HepG2 (cell line): Measurements from ENCODE around the gene DPEP2NB. TPM values are rescaled to one million over a fixed set of nuclear protein-coding genes. Genes with fewer than 3 reads are reported as not detected.

Experiments
- NAIF1 ChIP-seq: sonication (generic); formaldehyde crosslinking; IDR thresholded peaks from 2 replicates; pipeline ENCODE4 v1.5.0; 2020; ENCODE audit warnings: mild to moderate bottlenecking, missing genetic modification reagents, borderline replicate concordance
- NFE2L1 ChIP-seq: sonication (generic); formaldehyde crosslinking; IDR thresholded peaks from 2 replicates; pipeline ENCODE4 v1.4.0; 2020; ENCODE audit warnings: missing genetic modification reagents, mild to moderate bottlenecking, borderline replicate concordance
- NFYB ChIP-seq: sonication (generic); formaldehyde crosslinking; IDR thresholded peaks from 2 replicates; pipeline ENCODE4 v1.4.0; 2020; ENCODE audit warnings: missing genetic modification reagents
- PAF1 ChIP-seq: IDR thresholded peaks from 2 replicates; pipeline ENCODE4 v1.6.1; 2016; ENCODE audit warnings: missing genetic modification reagents, missing compliant biosample characterization
- SMAD1 ChIP-seq: sonication (generic); formaldehyde crosslinking; IDR thresholded peaks from 2 replicates; pipeline ENCODE4 v1.4.0; 2020; ENCODE audit warnings: missing genetic modification reagents, low read depth, mild to moderate bottlenecking, borderline replicate concordance
- SNAPC2 ChIP-seq: sonication (generic); formaldehyde crosslinking; IDR thresholded peaks from 2 replicates; pipeline ENCODE4 v1.8.1; 2022; ENCODE audit warnings: mild to moderate bottlenecking, missing genetic modification reagents
- STAT6 ChIP-seq: sonication (generic); formaldehyde crosslinking; IDR thresholded peaks from 2 replicates; pipeline ENCODE4 v1.4.0; 2020; ENCODE audit warnings: missing genetic modification reagents, mild to moderate bottlenecking, borderline replicate concordance
- TGIF2 ChIP-seq: IDR thresholded peaks from 2 replicates; pipeline ENCODE4 v1.6.1; 2016; ENCODE audit warnings: control low read depth, missing compliant biosample characterization
- TRIM24 ChIP-seq: sonication (generic); formaldehyde crosslinking; IDR thresholded peaks from 2 replicates; pipeline ENCODE4 v1.8.0; 2022; ENCODE audit warnings: mild to moderate bottlenecking, missing genetic modification reagents
- ZBTB40 ChIP-seq, 2 experiments: fragments of 450-650 bp in 1 of 2; sonication (generic) in 1 of 2; formaldehyde crosslinking in 1 of 2; IDR thresholded peaks; 2 replicates each; pipeline versions ENCODE4 v1.6.1 to v1.8.0; 2016 to 2022; ENCODE audit warnings: antibody characterized with exemption in 1 of 2, mild to moderate bottlenecking in 1 of 2, missing genetic modification reagents in 1 of 2
- ZNF737 ChIP-seq: sonication (generic); formaldehyde crosslinking; IDR thresholded peaks from 2 replicates; pipeline ENCODE4 v1.5.0; 2020; ENCODE audit warnings: missing genetic modification reagents, mild to moderate bottlenecking, borderline replicate concordance
- ZNF75D ChIP-seq: sonication (generic); formaldehyde crosslinking; IDR thresholded peaks from 2 replicates; pipeline ENCODE4 v1.8.1; 2023; ENCODE audit warnings: missing genetic modification reagents, mild to moderate bottlenecking, borderline replicate concordance
- ZNF773 ChIP-seq: sonication (generic); formaldehyde crosslinking; IDR thresholded peaks from 2 replicates; pipeline ENCODE4 v1.4.0; 2020; ENCODE audit warnings: missing genetic modification reagents, borderline replicate concordance
- ZNF780A ChIP-seq: sonication (generic); formaldehyde crosslinking; IDR thresholded peaks from 2 replicates; pipeline ENCODE4 v1.8.0; 2022; ENCODE audit warnings: mild to moderate bottlenecking, missing genetic modification reagents, moderate library complexity
- polyA plus RNA-seq, 8 experiments: library from polyadenylated mRNA; depleted of rRNA in 3 of 8; stranded (reverse) in 7 of 8; unstranded in 1 of 8; fragments of >200 nt; fragmentation: Illumina TruSeq in 4 of 8; extraction: Trizol in 4 of 8; gene quantifications; 2 replicates each; pipeline versions ENCODE4 v1.2.1 to v1.2.3, GENCODE V29; 2011 to 2016; ENCODE audit warnings: low read depth in 4 of 8, missing spikeins in 1 of 8, mixed read lengths in 1 of 8; ENCODE audit not compliant: insufficient read depth in 1 of 8
- total RNA-seq, 5 experiments: library from RNA; depleted of rRNA; stranded (reverse); fragments of >200 nt; fragmentation: Illumina TruSeq; extraction: Trizol; gene quantifications; 2 replicates each; pipeline ENCODE4 v1.2.3, GENCODE V29; 2016; ENCODE audit warnings: low read depth in 1 of 5
- TF ChIP-seq, protein P1 (sequence below): sonication (generic); formaldehyde crosslinking; IDR thresholded peaks from 2 replicates; pipeline ENCODE4 v1.8.0; 2022; ENCODE audit warnings: mild to moderate bottlenecking, missing genetic modification reagents, moderate library complexity

The DPEP2NB gene
- total and polyA plus RNA-seq, 2 of the 13 experiments (the other 11 are each of a cell fraction or from before 2014, with no cell fraction given): not detected

DNA sequence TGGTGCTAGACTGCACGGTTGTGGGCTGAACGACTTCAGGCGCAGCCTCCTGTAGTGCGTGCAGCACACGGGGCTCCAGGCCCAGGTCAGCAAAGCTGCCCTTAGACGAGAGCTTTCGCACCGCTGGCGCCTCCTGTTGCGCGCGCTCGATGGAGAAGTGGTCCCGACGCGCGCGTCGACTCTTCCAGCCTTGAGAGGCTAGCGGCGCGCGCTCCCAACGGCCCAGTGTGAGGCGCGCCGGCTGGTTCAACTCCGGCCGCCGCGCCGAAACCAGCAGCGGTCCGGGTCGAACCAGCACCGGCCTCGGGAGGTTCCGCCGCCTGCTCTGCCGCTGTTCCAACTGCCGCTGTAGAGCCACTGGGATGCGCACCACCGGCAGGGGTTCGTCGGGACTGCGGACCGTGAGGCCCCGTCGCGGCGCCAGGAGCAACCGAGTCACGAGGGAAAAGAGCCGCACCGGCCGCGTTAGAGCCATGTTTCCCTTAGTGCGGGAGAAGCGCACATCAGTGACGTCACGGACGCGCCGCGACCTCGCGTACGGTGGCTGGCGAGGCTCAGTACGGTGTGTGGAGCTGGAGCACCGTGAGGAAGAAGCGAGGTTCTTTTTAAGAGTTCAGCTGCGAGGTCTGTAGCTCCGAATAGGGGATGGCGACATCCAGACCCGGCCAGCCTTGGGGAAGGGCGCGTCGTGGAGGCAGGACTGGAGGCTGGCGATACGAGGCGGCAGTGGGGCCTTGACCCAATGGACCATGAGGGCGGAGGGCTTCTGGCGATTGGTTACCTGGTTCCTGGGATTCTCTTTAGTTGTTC is 7.2 kb upstream of the DPEP2NB start, which contains the start of the genes DDX28 and DUS2 (continued):
- TF ChIP-seq ZNF780A (CRISPR knock-in tag) (no peak; the same call in 1 of the 2 replicates), ZNF737 (no peak; the same call in 1 of the 2 replicates), SNAPC2 (CRISPR knock-in tag) (peak; percentile 95), SMAD1 (CRISPR knock-in tag) (peak; percentile 98), STAT6 (peak; percentile 89; the same call in 1 of the 2 replicates), PAF1 (CRISPR knock-in tag) (no peak), TGIF2 (CRISPR knock-in tag) (peak; percentile 97), NFYB (CRISPR knock-in tag) (peak; percentile 59), NAIF1 (peak; percentile 25; the same call in 1 of the 2 replicates), TRIM24 (CRISPR knock-in tag) (no peak), ZBTB40 (IDR thresholded peaks at IDR 0.05) (no peak), ZBTB40 (CRISPR knock-in tag; IDR thresholded peaks at IDR 0.05) (peak; percentile 91), ZNF773 (CRISPR knock-in tag) (peak; percentile 76; the same call in 1 of the 2 replicates), NFE2L1 (CRISPR knock-in tag) (no peak), ZNF75D (CRISPR knock-in tag) (no peak)
- TF ChIP-seq, protein P1, sequence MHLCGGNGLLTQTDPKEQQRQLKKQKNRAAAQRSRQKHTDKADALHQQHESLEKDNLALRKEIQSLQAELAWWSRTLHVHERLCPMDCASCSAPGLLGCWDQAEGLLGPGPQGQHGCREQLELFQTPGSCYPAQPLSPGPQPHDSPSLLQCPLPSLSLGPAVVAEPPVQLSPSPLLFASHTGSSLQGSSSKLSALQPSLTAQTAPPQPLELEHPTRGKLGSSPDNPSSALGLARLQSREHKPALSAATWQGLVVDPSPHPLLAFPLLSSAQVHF: no peak
